ENCODE data around the gene CLN3. TPM values are rescaled to one million over a fixed set of nuclear protein-coding genes. Genes with fewer than 3 reads are reported as not detected.

The CLN3 gene
- total and polyA plus RNA-seq, 2 of the 13 experiments (the other 11 are each of a cell fraction or from before 2014, with no cell fraction given): 23.4 to 46.8 TPM

GRCh38 chr16:28534542-28535373 lies 42.9 kb upstream of the CLN3 start:
- 78% methylated on average over 5 of the region's 5 CpGs for WGBS (ENCODE audit: low lambda C conversion rate)
- BruUV-seq (replicated peaks): no TSS peak
- no peaks in the 10 kb centered on the region for H3K9me3 ChIP-seq (ENCODE audit: low read length)
- H4K20me1 ChIP-seq (ENCODE audit: insufficient read depth, low read length): no peaks in the 10 kb centered on the region
- intact Hi-C loops (cut with micrococcal nuclease; ENCODE audit: unreplicated experiment): no loop called here
- no peak overlapping the region for H3K4me3 ChIP-seq (replicated peaks in 1 of 3; ENCODE audit: insufficient read depth in 1 of 3, low read depth in 2 of 3, low read length in 3 of 3)
- POLR2A ChIA-PET: interaction anchor here (1.4 to 1.5 kb wide), 2 partner anchors 8 to 75 kb away, joined by 6 to 8 read pairs; partner anchors contain the start of gene SULT1A1
- H3K27ac ChIP-seq (ENCODE audit: extremely low read length, insufficient read depth, low read length): no peak overlapping the region
- no peak overlapping the region for H2AFZ ChIP-seq (ENCODE audit: low read length)
- H3K27me3 ChIP-seq (ENCODE audit: control insufficient read depth in 1 of 2, insufficient read depth in 2 of 2, low read length in 2 of 2): no peaks in the 10 kb centered on the region
- no peak overlapping the region for H3K9ac ChIP-seq (ENCODE audit: insufficient read depth, low read depth, low read length)
- peaks cover 60% of the 10 kb centered on the region for H3K4me1 ChIP-seq (ENCODE audit: insufficient read depth, low read length)
- H3K36me3 ChIP-seq (replicated peaks in 1 of 2; ENCODE audit: control insufficient read depth in 1 of 2, insufficient read depth in 2 of 2, low read length in 2 of 2): peaks cover 0 to 3% of the 10 kb centered on the region in 2 experiments; a peak in 1 of 5 replicates
- no peak for DNase-seq (ENCODE audit: low spot score)
- H3K4me2 ChIP-seq (ENCODE audit: low read depth, low read length): no peak overlapping the region
- ATAC-seq: no peak
- CTCF ChIA-PET (ENCODE audit: low intra/inter-chr PET ratio, low total read pairs): no interaction called here
- H3K79me2 ChIP-seq (ENCODE audit: insufficient read depth, low read length): peaks cover 12% of the 10 kb centered on the region
- TF ChIP-seq HNF4A (CRISPR knock-in tag; IDR thresholded peaks at IDR 0.05) (0 out of 2 replicates have a peak, but pooled peaks have one; percentile 10), SIN3A (IDR thresholded peaks at IDR 0.05; ENCODE audit: borderline replicate concordance, low read depth, low read length) (0 out of 2 replicates have a peak, but pooled peaks have one; percentile 24), CEBPB (IDR thresholded peaks at IDR 0.05; ENCODE audit: borderline replicate concordance, low read depth, low read length) (peak; percentile 84; the same call in 1 of the 2 replicates), HNRNPK (IDR thresholded peaks at IDR 0.05; ENCODE audit: low read depth, low read length, poor library complexity, severe bottlenecking) (peak; percentile 21), RBFOX2 (IDR thresholded peaks at IDR 0.05; ENCODE audit: low read depth, low read length) (0 out of 2 replicates have a peak, but pooled peaks have one; percentile 22), ZBED4 (CRISPR knock-in tag; IDR thresholded peaks at IDR 0.05; ENCODE audit: borderline replicate concordance) (no peak), GMEB1 (CRISPR knock-in tag; IDR thresholded peaks at IDR 0.05; ENCODE audit: borderline replicate concordance) (no peak), ZHX2 (IDR thresholded peaks at IDR 0.05; ENCODE audit: low read depth) (no peak), ZHX2 (CRISPR knock-in tag; IDR thresholded peaks at IDR 0.05; ENCODE audit: borderline replicate concordance) (no peak)
- FAIRE-seq: no peak
- in situ Hi-C loops (cut with HindIII; ENCODE audit: extremely low pct_ligation_motif_present, low pct_unique_long_range_greater_than_20kb): no loop called here

Measured in HepG2 (cell line).